Measurements from ENCODE around the gene PIAS4. TPM values are rescaled to one million over a fixed set of nuclear protein-coding genes. Genes with fewer than 3 reads are reported as not detected.

The PIAS4 gene
- total RNA-seq, 1 experiment from 2014 or later = 32.8 TPM

DNA sequence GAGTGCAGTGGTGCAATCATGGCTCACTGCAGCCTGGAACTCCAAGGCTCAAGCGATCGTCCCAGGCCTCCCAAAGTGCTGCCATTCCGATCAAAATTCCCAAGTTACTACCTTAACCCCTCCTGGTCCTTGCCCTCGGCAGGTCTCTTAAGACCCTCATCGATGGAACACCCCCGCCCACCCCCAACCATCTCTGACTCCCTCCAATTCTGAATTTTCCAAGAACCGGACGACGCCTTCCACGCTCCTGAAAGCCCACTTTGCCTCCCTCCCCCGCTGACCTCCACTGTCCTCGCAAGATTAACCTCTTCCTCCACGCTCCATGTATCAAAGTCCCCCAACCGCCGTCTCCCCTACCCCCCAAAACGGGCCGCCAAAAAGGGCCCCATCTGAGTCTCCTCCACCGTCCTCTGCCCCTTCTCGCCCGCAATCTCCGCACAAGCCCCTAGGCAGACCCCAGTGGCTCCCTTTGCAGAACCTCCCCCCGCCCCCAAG lies 37.2 kb upstream of the PIAS4 start:
- H3K4me3 ChIP-seq = peak overlapping the region; percentile 93
- H3K9me3 ChIP-seq (replicated peaks) = no peaks in the 10 kb centered on the region
- peak overlapping the region; percentile 57 for H3K27ac ChIP-seq
- no peaks in the 10 kb centered on the region for H3K27me3 ChIP-seq
- DNase-seq = no peak
- peaks cover 9% of the 10 kb centered on the region; the same call in 1 of the 2 replicates for H3K4me1 ChIP-seq
- peaks cover 17% of the 10 kb centered on the region for H3K36me3 ChIP-seq

DNA sequence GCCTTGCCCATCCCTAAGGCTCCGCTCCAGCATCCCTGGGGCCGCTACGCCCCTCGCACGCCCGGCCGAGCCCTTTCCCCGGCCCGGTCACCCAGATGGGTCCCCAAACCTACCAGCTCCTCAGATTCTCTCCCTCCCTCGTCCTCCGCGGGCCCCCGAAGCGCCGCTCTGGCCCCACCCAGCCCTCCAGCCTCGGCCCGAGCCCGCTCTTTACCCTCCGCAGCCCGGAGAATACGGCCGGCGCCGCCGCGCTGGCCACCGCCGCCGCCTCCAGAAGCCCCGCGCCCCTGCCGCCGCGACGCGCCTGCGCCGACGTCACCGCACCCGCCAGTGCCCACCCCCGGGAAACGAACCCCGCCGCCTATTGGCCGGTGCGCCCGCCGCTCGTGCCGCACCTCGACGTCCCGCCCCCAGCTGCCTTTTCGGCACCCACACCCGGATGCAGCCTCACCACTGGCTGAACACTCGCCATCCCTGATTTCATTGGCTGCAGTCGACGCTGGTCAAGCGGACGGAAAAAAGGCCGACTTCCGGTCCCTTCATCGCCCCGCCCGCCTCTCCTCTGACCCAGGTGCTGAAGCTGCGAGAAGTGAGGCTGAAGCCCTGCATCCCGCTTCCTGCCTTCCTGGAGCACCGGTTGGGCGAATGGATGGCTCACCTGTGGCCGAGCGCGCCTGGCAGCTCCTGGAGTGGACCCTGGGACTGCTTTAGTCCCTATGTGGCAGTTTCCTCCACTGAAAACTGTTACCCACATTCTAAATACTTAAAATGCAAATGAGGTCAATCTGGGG lies 36.5 kb upstream of the PIAS4 start, which contains the start of gene DAPK3:
TSS of gene DAPK3 (minus strand) at position 292 of the 791 bp plus-strand sequence. CDS start 1,364 bp downstream, outside the sequence.
- H3K4me3 ChIP-seq = peak within 1 kb of the TSS; percentile 93
- no peaks in the 10 kb centered on the region for H3K9me3 ChIP-seq (replicated peaks)
- peak within 1 kb of the TSS; percentile 57 for H3K27ac ChIP-seq
- peaks cover 17% of the 10 kb centered on the region for H3K36me3 ChIP-seq
- peak; percentile 97 for DNase-seq
- H3K27me3 ChIP-seq = no peaks in the 10 kb centered on the region
- peaks cover 9% of the 10 kb centered on the region; the same call in 1 of the 2 replicates for H3K4me1 ChIP-seq

DNA sequence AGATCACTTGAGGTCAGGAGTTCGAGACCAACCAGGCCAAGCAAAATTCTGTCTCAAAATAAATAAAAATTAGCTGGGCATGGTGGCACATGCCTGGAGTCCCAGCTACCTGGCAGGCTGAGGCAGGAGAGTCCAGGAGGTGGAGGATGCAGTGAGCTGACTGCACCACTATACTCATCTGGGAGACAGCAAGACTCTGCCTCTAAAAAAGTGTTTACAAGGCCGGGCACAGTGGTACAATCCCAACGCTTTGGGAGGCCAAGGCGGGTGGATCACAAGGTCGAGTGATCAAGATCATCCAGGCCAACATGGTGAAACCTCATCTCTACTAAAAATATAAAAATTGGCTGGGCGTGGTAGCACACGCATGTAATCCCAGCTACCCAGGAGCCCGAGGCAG lies 32.4 kb upstream of the PIAS4 start:
- H3K27me3 ChIP-seq = no peaks in the 10 kb centered on the region
- H3K27ac ChIP-seq = no peak overlapping the region
- H3K36me3 ChIP-seq = peaks cover 52% of the 10 kb centered on the region
- DNase-seq = no peak
- no peak overlapping the region for H3K4me3 ChIP-seq
- no peaks in the 10 kb centered on the region for H3K9me3 ChIP-seq (replicated peaks)
- H3K4me1 ChIP-seq = no peaks in the 10 kb centered on the region

DNA sequence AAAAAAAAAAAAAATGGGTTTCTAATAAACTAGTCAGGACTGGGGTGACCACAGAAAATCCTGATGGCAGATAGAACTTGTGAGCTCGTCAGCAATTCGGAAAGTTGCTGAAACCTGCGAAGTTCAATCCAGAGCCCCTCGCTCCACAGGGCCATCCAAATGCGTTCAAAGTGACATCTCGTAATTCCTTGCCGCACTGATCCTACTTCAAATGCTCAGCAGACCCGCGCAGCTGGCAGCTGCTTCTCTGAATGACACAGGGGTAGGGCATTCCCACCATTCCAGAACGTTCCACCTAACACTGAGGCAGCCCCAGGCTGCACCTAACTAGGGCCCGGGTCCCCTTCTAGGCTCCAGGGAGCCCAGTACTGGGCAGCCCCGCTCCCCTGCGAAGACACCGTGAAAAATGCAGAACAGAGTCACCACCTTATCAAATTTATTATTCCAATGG lies 31.9 kb upstream of the PIAS4 start:
- Histone ChIP-seq H3K9me3 (replicated peaks) (no peaks in the 10 kb centered on the region), H3K4me3 (no peak overlapping the region), H3K27me3 (no peaks in the 10 kb centered on the region), H3K27ac (no peak overlapping the region), H3K4me1 (no peaks in the 10 kb centered on the region), H3K36me3 (peaks cover 57% of the 10 kb centered on the region)
- DNase-seq = no peak

DNA sequence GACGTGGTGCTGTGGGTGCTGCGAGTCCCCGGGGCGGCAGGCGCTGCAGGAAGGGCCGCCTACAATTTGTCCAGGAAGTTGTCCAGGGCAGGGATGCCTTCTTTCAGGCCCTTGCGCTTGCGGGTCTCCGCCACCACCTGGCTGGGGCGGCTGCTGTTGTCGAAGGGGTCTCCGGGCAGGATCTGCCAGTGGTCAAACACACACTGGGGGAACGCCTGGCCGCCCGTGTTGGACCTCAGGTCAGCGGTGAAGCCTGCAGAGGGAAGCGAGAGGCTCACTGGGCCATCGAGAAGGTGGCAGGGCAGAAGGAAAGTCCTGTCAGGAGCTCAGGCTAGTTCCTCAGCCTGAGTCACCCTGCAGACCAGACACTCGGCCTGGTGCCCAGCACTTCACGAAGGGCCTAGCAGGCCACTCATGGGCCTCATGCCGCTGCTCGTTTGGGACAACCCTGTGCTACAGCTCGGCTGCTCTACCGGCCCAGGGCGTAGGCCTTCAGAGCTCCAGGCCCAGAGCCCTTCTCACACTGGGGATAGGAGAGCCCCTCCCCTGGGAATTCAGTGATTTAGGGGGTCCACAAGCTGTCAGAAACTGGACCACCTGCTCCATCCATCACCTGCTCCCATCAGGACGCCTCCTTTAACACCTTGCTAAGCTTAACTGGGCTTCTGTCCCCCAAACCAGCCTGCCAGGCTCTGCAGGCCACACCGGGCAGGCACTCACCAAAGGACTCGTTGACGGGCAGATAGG lies 30.9 kb upstream of the PIAS4 start:
- peaks cover 67% of the 10 kb centered on the region for H3K36me3 ChIP-seq
- no peaks in the 10 kb centered on the region for H3K9me3 ChIP-seq (replicated peaks)
- H3K4me1 ChIP-seq = no peaks in the 10 kb centered on the region
- H3K27me3 ChIP-seq = no peaks in the 10 kb centered on the region
- DNase-seq = no peak
- H3K4me3 ChIP-seq = no peak overlapping the region
- H3K27ac ChIP-seq = no peak overlapping the region

DNA sequence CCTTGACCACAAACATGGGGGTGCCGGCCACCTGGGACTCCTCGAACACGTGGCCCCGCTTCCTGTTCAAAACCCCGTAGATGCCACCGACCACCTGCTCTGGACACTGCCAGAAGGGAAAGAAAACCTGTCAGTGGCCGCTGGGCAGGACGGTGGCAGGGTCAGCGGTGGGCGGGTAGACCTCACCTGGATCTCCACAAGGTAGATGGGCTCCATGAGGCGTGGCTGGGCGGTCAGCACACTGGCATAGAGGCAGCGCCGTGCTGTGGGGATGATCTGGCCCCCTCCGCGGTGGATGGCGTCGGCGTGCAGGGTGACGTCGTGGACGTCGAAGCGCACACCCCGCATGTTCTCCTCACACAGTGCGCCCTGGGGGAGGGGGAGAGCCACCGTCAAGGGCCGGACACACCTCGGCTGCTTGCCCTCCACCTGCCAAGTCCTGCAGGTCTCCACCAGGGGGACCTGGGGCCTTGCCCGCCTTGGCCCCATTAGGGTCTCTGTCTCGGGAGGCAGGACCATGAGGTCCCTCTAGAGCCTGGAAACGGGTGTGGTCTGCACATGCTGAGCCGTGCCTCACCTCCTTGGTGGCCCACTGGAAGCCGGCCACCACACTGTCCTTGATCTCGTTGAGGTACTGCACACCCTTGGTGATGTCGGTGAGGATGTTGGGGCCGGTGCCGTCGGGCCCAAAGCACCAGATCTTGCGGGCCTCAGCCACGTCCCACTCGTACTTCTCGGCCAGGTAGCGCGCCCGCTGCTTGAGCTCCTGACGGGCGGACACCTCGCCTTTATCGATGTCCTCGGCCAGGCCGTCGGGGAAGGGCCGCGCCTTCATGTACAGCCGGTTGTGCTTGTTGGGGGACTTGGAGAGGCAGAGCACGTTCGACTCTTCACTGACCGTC lies 30.0 kb upstream of the PIAS4 start:
- no peak for DNase-seq
- H3K4me1 ChIP-seq = no peaks in the 10 kb centered on the region
- H3K9me3 ChIP-seq (replicated peaks) = no peaks in the 10 kb centered on the region
- H3K27me3 ChIP-seq = no peaks in the 10 kb centered on the region
- H3K27ac ChIP-seq = no peak overlapping the region
- H3K36me3 ChIP-seq = peaks cover 75% of the 10 kb centered on the region
- H3K4me3 ChIP-seq = no peak overlapping the region

DNA sequence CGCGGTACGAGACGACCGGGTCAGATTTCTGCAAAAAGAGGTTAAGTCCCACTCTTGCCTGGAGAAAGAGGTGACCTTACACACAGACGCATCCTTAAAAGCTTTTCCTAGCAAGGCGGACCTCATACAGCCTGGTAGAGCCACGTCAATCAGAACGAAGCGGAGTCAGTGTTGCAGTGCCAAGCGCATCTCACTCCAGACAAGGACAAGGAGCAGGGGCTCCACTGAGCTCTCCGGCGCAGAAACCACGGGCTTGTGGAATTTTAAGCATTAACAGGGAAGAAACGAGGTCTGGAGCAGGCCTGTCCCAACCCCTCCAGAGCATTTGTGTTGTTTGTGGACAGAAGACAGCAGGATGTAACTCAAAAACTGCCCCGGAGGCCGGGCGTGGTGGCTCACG lies 29.4 kb upstream of the PIAS4 start:
- Histone ChIP-seq H3K9me3 (replicated peaks) (no peaks in the 10 kb centered on the region), H3K27ac (no peak overlapping the region), H3K4me1 (peaks cover 4% of the 10 kb centered on the region; the same call in 1 of the 2 replicates), H3K36me3 (peaks cover 82% of the 10 kb centered on the region), H3K27me3 (no peaks in the 10 kb centered on the region), H3K4me3 (no peak overlapping the region)
- no peak for DNase-seq

DNA sequence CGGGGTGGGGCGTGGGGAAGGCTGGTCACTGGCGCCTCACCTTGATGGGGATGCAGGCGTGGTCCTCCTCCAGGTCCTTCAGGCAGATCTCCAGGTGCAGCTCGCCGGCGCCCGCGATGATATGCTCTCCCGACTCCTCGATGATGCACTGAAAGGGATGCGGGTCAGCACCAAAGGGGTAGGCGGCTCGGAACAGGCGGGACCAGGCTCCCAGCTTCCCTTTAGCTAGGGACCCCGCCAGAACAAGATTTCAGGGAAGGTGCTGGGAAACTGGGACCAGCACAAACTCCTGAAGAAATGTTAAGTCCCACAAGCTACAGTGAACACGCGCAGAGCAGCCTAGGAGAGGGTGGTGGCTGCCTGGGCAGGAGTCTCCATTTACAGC lies 28.3 kb upstream of the PIAS4 start:
- Histone ChIP-seq H3K4me3 (no peak overlapping the region), H3K36me3 (peaks cover 93% of the 10 kb centered on the region), H3K4me1 (peaks cover 6% of the 10 kb centered on the region; the same call in 1 of the 2 replicates), H3K9me3 (replicated peaks) (no peaks in the 10 kb centered on the region), H3K27me3 (no peaks in the 10 kb centered on the region), H3K27ac (no peak overlapping the region)
- DNase-seq = no peak

DNA sequence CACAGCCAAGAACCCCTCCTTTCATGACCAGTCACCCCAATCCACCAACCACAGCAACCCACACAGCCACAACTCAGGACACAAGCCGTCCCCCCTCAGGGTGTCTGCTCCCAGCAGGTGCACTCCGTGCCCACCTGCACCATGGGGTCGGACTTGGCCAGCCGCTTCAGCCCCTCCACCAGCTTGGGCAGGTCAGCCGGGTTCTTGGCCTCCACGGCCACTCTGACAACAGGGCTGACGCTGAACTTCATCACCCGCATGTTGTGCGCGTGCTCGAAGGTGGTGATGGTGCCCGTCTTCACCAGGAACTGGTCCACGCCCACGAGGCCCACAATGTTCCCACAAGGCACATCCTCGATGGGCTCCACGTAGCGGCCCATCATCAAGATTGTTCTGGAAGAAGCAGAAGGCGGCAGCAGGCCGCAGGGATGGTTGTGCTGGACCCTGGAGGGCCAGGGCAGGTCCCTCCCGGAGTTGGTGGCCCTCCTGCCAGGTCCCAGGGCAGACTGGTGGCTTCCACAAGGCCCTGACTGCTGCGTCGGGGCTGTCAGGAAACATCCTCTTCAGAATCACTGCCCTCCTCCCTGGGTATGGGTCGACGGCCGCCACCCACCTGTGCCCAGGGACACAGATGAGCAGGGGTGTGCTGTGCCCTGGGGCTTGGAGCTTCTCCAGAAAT lies 27.7 kb upstream of the PIAS4 start:
- no peak overlapping the region for H3K27ac ChIP-seq
- peaks cover 98% of the 10 kb centered on the region for H3K36me3 ChIP-seq
- no peak overlapping the region for H3K4me3 ChIP-seq
- no peak for DNase-seq
- H3K9me3 ChIP-seq (replicated peaks) = no peaks in the 10 kb centered on the region
- peaks cover 6% of the 10 kb centered on the region; the same call in 1 of the 2 replicates for H3K4me1 ChIP-seq
- no peaks in the 10 kb centered on the region for H3K27me3 ChIP-seq

DNA sequence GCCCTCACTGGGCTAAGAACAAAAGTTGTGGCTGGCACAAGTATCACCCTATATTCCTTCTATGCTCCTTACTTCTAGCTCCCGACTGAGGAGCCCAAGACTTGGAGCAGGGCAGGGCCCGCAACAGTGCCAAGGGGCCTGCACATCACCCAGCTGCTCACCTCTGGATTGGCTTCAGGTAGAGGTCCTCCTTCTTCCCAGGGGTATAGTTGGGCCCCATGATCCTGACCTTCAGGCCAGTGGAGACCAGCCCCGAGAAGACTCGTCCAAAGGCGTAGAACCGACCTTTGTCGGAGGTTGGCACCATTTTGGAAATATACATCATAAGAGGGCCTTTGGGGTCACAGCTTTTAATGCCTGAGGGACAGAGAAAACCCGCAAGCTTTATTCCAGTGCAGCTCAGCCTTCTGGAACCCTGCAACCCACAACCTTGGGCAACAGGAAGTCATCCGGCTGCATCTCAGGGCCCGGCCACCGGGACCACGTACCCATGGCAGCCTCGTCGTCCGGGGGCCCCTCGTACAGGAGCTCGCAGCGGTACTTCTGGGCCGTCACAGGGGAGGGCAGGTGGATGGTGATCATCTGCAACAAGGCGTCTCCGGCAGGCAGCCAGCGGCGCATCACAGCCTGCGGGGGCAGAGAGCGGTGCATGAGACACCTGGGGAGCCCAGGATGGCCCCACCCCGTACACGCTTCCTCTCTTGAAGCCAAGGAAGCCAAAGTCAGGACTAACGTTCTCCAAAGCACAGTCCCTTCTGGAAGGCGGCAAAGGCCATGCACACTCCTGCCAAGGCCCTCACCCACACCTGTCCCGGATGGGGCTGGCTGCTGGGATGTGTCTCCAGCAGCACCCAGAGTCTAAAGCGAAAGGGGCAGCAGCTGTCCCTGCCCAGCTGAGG lies 26.9 kb upstream of the PIAS4 start:
- Histone ChIP-seq H3K4me3 (no peak overlapping the region), H3K27me3 (no peaks in the 10 kb centered on the region), H3K27ac (no peak overlapping the region), H3K36me3 (peaks cover 93% of the 10 kb centered on the region), H3K4me1 (peaks cover 6% of the 10 kb centered on the region; the same call in 1 of the 2 replicates), H3K9me3 (replicated peaks) (no peaks in the 10 kb centered on the region)
- DNase-seq = no peak

DNA sequence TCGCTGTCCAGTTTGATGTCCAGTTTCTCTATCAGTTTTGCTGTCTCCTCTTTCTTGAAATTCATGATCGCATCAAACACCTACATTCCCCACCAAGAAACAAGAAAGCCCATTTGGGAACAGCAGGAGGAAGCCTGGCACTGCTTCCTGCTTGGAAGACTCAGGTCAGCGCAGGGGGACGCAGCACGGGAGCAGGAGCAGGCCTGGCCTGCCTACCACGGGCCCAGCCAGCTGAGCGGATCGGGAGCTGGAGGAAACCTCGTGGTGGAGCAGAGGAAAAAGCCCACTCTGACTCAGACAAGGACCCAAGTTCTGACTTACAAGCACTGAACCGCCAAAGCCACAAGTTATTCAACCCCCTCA lies 26.2 kb upstream of the PIAS4 start:
- Histone ChIP-seq H3K27ac (no peak overlapping the region), H3K4me1 (peaks cover 14% of the 10 kb centered on the region), H3K4me3 (no peak overlapping the region), H3K27me3 (no peaks in the 10 kb centered on the region), H3K36me3 (peaks cover 86% of the 10 kb centered on the region), H3K9me3 (replicated peaks) (no peaks in the 10 kb centered on the region)
- DNase-seq = no peak

DNA sequence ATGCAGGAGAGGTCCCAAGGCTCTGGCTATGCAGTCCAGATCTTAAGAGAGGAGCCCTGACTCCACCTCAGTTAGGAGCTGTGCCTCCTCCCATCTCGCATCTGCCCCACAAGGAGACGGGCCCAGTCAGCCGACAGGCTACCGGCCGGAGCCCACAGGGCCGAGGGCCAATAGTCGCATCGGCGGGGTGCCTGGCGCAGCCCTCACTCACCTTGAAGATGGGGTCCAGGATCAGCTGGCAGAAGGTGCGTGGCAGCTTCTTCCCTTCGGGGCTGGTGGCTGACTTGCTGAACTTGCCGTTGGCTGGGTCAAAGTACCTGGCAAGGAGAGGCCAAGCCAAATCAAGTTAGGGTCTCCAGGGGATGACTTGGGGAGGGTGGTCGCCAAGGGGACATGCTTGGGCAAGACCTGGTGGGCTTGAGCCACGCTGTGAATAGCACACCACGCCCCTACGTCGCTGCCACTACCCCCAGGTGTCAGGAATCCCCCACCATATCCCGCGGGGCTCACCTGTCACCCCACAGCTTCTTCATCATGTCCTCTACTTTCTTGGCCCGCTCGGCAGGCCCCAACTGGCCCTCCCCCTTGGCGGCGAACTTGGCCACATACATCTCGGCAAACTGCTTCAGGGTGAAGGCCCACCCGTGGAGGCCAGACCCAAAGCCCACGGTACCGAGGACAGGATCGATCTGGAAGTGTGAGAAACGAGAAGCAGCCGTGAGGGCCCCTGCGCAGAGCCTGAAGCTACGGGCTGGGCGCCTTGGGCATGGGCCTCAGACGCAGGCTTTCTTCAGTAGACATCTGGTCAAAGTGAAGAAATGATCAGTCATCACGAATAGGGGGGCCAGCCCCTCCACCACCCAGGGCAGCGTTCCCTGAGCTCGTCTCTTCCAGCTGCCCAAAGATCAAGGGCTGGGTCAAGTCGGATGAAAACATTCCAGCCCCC lies 25.5 kb upstream of the PIAS4 start:
- peaks cover 15% of the 10 kb centered on the region for H3K4me1 ChIP-seq
- H3K36me3 ChIP-seq = peaks cover 79% of the 10 kb centered on the region
- no peak for DNase-seq
- H3K27me3 ChIP-seq = no peaks in the 10 kb centered on the region
- no peak overlapping the region for H3K27ac ChIP-seq
- no peak overlapping the region for H3K4me3 ChIP-seq
- H3K9me3 ChIP-seq (replicated peaks) = no peaks in the 10 kb centered on the region
